Activated CD4-positive, alpha-beta T cell treated with anti-CD3 and anti-CD28 coated beads, Interleukin-2, amount 50 U/mL, for 1 hour (primary cell): ENCODE measurements around the gene MEMO1.
"Not testable (repeated sequence)": the region's sequence is repeated elsewhere in the genome, so short reads cannot be mapped to it uniquely, and the experiment has no call there.

Experiments used
- DNase-seq: peaks from one replicate; pipeline ENCODE4 v3.0.0-alpha.2; 2020

The MEMO1 gene

GRCh38 chr2:32010670-32011484 is at the start of gene MEMO1:
MEMO1 (minus strand) TSS chr2:32011008; CDS start chr2:32010247, 761 bp downstream.
- DNase-seq: peak; percentile 89

- DNase-seq: no peak
Observed at GRCh38 chr2:32060266-32060665, 49.5 kb upstream of the MEMO1 start.

GRCh38 chr2:32058130-32058529 is 47.3 kb upstream of the MEMO1 start:
- DNase-seq: no peak

GRCh38 chr2:32054583-32054982 is 43.8 kb upstream of the MEMO1 start:
- not testable (repeated sequence) for DNase-seq

- no peak for DNase-seq
Observed at GRCh38 chr2:32051836-32052439, 41.1 kb upstream of the MEMO1 start.

- no peak for DNase-seq
Observed at GRCh38 chr2:32043561-32043960, 32.8 kb upstream of the MEMO1 start.

GRCh38 chr2:32039447-32040219 is 28.8 kb upstream of the MEMO1 start, which contains the start of gene DPY30:
DPY30 (minus strand) TSS chr2:32039805; CDS start chr2:32039456, 349 bp downstream.
- DNase-seq: peak; percentile 88

GRCh38 chr2:32034198-32034887 is 23.5 kb upstream of the MEMO1 start:
- not testable (repeated sequence) for DNase-seq

GRCh38 chr2:32018789-32019482 is 8.1 kb upstream of the MEMO1 start:
- not testable (repeated sequence) for DNase-seq

- no peak for DNase-seq
Observed at GRCh38 chr2:32012872-32013271, 2.1 kb upstream of the MEMO1 start.

GRCh38 chr2:32011485-32011960 is 715 bp upstream of the MEMO1 start:
- no peak for DNase-seq

GRCh38 chr2:32010280-32010669 is 533 bp downstream of the MEMO1 start:
- DNase-seq: peak; percentile 59

GRCh38 chr2:32009516-32010256 is 1.1 kb downstream of the MEMO1 start:
- DNase-seq: peak; percentile 25

- no peak for DNase-seq
Observed at GRCh38 chr2:32008805-32009515, 1.8 kb downstream of the MEMO1 start.

GRCh38 chr2:32007121-32007391 is 3.8 kb downstream of the MEMO1 start:
- no peak for DNase-seq

- no peak for DNase-seq
Observed at GRCh38 chr2:32005371-32005976, 5.3 kb downstream of the MEMO1 start.

GRCh38 chr2:32003791-32004190 is 7.0 kb downstream of the MEMO1 start:
- no peak for DNase-seq

- no peak for DNase-seq
Observed at GRCh38 chr2:32002406-32002805, 8.4 kb downstream of the MEMO1 start.

GRCh38 chr2:31999438-31999837 is 11.4 kb downstream of the MEMO1 start:
- no peak for DNase-seq

GRCh38 chr2:31998731-31999383 is 12.0 kb downstream of the MEMO1 start:
- no peak for DNase-seq
